BE2C (cell line): Measurements from ENCODE around the gene HOXB6.

Experiments
- DNase-seq: peaks from one replicate; pipeline ENCODE4 v3.0.0-alpha.2; 2020
- H3K27me3 ChIP-seq: fragments of 250-450 bp; sonication (Bioruptor Pico); 2 replicates; pipeline ENCODE4 v1.5.1; 2020; ENCODE audit warnings: mild to moderate bottlenecking
- H3K36me3 ChIP-seq: fragments of 250-450 bp; sonication (Bioruptor Pico); 2 replicates; pipeline ENCODE4 v1.5.1; 2020; ENCODE audit warnings: mild to moderate bottlenecking
- H3K4me1 ChIP-seq: fragments of 250-450 bp; sonication (Bioruptor Pico); 2 replicates; pipeline ENCODE4 v1.5.1; 2020
- H3K4me3 ChIP-seq: 2 replicates; pipeline ENCODE4 v1.5.1; 2011; ENCODE audit warnings: low read depth, low read length
- H3K9me3 ChIP-seq: fragments of 250-450 bp; sonication (Bioruptor Pico); 2 replicates; pipeline ENCODE4 v1.5.1; 2020
- CTCF ChIP-seq: IDR thresholded peaks from 2 replicates; pipeline ENCODE4 v1.5.1; 2012; ENCODE audit warnings: mild to moderate bottlenecking, low read depth, low read length

The HOXB6 gene

GRCh38 chr17:48546924-48547807 lies 57.6 kb downstream of the HOXB6 start:
- peaks cover 92% of the 10 kb centered on the region for H3K27me3 ChIP-seq

DNA sequence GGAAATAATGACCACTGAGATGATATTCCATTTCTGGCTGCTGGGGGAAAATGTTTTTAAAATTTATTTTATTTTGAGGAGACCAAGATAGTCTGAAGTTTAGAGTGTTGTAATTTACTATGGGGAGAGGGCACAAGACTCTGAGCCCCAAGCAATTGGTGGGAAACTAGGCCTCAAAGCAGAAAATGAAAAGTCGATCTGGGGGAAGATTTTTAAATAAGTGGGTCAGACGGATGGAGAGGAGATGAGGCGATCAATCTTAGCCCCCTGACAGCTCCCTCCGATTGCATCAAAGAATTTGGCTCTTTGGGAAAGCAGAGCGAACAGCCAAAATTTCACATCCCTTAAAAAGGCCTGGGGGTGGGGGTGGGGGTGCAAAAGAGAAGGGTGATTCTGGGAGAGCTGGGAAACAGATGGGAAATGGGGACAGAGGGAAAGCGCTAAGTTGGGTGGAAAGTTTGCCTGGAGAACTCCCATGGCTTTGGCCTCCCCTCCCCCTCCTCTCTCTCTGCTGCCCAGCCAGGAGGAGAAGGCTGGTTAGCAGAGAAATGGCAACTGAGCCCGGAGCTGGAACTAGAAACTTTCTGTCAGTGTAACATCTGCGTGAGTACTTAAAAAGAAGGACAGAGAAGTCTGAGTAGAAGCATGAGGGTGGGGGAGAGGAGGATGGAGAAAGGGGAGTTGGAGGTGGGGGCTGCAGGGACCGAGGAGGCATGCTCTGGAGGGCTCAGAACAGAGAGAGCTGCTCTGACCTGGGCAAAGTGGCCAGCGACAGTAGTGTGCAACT lies 58.5 kb downstream of the HOXB6 start:
- H3K27me3 ChIP-seq = peaks cover 92% of the 10 kb centered on the region

More at GRCh38 chr17:48546924-48547807, 57.6 kb downstream of the HOXB6 start:
- no peaks in the 10 kb centered on the region for H3K4me1 ChIP-seq
- H3K4me3 ChIP-seq = no peak overlapping the region
- no peaks in the 10 kb centered on the region for H3K36me3 ChIP-seq
- no peaks in the 10 kb centered on the region; the same call in 1 of the 2 replicates for H3K9me3 ChIP-seq
- DNase-seq = no peak
- TF ChIP-seq CTCF = no peak

More for the DNA sequence above, 58.5 kb downstream of the HOXB6 start:
- H3K4me1 ChIP-seq = no peaks in the 10 kb centered on the region
- H3K36me3 ChIP-seq = no peaks in the 10 kb centered on the region
- no peak overlapping the region for H3K4me3 ChIP-seq
- no peak for TF ChIP-seq CTCF
- H3K9me3 ChIP-seq = no peaks in the 10 kb centered on the region; the same call in 1 of the 2 replicates
- no peak for DNase-seq
